Progenitor cell of endocrine pancreas (in vitro differentiated cells): ENCODE data around the gene STK32B. TPM values are rescaled to one million over a fixed set of nuclear protein-coding genes. Genes with fewer than 3 reads are reported as not detected.

Source experiments
- DNase-seq: peaks from one replicate; pipeline ENCODE4 v3.0.0; 2021; ENCODE audit warnings: low spot score; ENCODE audit not compliant: unreplicated experiment
- H3K27ac Mint-ChIP-seq: 2 replicates; pipeline ENCODE4 v1.8.0; 2021; ENCODE audit warnings: mild to moderate bottlenecking, moderate library complexity, mixed read lengths
- H3K27me3 Mint-ChIP-seq: 2 replicates; pipeline ENCODE4 v1.8.0; 2021; ENCODE audit warnings: mixed read lengths
- H3K36me3 Mint-ChIP-seq: 2 replicates; pipeline ENCODE4 v1.8.0; 2022; ENCODE audit warnings: mixed read lengths; ENCODE audit not compliant: insufficient read depth
- H3K4me1 Mint-ChIP-seq: 2 replicates; pipeline ENCODE4 v1.8.0; 2021; ENCODE audit warnings: low read depth, mixed read lengths
- H3K4me3 Mint-ChIP-seq: 2 replicates; pipeline ENCODE4 v1.8.0; 2021; ENCODE audit warnings: low read depth, mild to moderate bottlenecking, moderate library complexity, mixed read lengths
- H3K9me3 Mint-ChIP-seq: 2 replicates; pipeline ENCODE4 v1.8.0; 2021; ENCODE audit warnings: low read depth, mixed read lengths
- total RNA-seq: library from RNA; stranded (reverse); gene quantifications from 2 replicates; pipeline ENCODE4 v1.2.1, GENCODE V29; 2021
- TF ChIP-seq, protein P1 (sequence below): fragments of 200-600 bp; sonication (generic); IDR thresholded peaks from one replicate; pipeline ENCODE4 v1.5.0; 2021; ENCODE audit warnings: antibody characterized with exemption, mild to moderate bottlenecking; ENCODE audit not compliant: unreplicated experiment

Gene STK32B
- total RNA-seq, 1 donor from 2014 or later, result 0.36 TPM

DNA sequence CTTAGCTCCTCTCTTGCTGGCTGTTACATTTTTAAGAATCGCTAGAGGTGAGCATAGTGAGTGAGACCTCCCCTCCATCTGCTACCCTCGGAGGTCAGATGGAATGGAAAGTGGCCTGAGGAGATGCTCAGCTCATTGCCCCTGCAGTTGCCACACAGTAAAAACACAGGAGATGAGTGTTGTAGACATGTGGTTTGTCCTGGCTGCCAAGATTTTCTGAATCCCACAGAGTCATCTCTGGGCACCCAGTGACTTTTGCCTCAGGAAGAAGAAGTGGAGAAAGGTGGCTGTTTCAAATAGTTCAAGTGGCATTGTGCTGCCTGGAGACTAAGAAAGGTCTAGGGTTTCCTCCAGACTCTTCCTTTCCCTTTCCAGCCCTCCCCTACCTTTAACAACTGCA is 271.0 kb downstream of the STK32B start:
- TF ChIP-seq, protein P1, sequence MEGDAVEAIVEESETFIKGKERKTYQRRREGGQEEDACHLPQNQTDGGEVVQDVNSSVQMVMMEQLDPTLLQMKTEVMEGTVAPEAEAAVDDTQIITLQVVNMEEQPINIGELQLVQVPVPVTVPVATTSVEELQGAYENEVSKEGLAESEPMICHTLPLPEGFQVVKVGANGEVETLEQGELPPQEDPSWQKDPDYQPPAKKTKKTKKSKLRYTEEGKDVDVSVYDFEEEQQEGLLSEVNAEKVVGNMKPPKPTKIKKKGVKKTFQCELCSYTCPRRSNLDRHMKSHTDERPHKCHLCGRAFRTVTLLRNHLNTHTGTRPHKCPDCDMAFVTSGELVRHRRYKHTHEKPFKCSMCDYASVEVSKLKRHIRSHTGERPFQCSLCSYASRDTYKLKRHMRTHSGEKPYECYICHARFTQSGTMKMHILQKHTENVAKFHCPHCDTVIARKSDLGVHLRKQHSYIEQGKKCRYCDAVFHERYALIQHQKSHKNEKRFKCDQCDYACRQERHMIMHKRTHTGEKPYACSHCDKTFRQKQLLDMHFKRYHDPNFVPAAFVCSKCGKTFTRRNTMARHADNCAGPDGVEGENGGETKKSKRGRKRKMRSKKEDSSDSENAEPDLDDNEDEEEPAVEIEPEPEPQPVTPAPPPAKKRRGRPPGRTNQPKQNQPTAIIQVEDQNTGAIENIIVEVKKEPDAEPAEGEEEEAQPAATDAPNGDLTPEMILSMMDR, result no peak
- Mint-ChIP-seq H3K27me3 (peaks cover 11% of the 10 kb centered on the region), H3K4me1 (no peaks in the 10 kb centered on the region), H3K27ac (no peak overlapping the region), H3K4me3 (no peak overlapping the region), H3K36me3 (no peaks in the 10 kb centered on the region), H3K9me3 (peaks cover 15% of the 10 kb centered on the region)
- no peak for DNase-seq

DNA sequence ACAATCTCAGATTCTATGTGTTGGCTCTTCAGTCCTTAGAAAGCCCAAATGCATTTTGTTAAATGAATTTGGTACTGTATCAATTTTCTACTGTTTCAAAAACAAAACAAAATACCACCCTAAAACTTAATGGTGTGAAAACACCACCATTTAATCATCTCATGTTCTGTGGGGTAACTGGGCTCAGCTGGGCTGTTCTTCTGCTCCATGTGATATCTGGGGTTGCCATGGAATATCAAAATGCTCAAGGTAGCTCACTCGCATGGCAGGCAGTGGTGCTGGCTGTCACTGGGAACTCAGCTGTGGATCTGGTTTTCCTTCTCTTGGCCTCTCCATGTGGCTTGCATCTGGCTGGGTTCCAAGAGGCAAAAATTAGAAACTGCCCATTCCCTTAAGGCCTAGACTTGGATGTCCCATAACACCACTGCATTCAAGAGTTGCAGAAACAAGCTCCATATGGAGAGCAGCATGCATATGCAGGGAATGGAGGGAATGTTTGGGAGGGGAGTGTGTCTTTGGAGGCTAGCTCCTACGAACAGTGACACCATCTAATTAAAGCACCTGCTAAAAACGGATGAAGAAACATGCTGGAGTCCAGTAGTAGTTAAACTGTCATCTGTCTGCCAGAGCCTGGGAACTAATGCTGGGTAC is 279.2 kb downstream of the STK32B start:
- TF ChIP-seq, protein P1, result no peak
- DNase-seq, result no peak
- no peaks in the 10 kb centered on the region for H3K9me3 Mint-ChIP-seq
- no peaks in the 10 kb centered on the region for H3K36me3 Mint-ChIP-seq
- H3K27me3 Mint-ChIP-seq, result peaks cover 9% of the 10 kb centered on the region
- no peak overlapping the region for H3K27ac Mint-ChIP-seq
- H3K4me3 Mint-ChIP-seq, result no peak overlapping the region
- no peaks in the 10 kb centered on the region for H3K4me1 Mint-ChIP-seq

DNA sequence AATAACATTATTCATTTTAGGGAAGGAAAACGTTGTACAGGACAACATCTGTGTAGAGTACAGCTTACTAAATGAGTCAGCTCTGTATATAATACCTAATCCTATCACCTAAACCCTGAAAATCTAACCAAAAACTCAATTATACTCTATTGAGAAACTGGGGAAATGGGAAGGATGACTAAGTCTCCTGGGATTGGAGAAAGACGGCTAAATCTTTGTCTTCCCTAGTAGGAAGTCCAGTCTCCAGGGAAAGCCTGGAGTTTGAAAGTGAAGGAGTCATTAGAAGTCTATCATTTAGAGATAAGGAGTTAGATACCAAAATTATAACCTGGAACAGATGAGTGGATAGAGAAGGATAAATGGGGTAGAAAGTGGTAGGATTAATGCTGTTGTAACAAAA is 286.5 kb downstream of the STK32B start:
- H3K36me3 Mint-ChIP-seq, result no peaks in the 10 kb centered on the region
- H3K4me1 Mint-ChIP-seq, result no peaks in the 10 kb centered on the region
- no peak for DNase-seq
- H3K9me3 Mint-ChIP-seq, result no peaks in the 10 kb centered on the region
- TF ChIP-seq, protein P1, result no peak
- peaks cover 12% of the 10 kb centered on the region for H3K27me3 Mint-ChIP-seq
- H3K27ac Mint-ChIP-seq, result no peak overlapping the region
- no peak overlapping the region for H3K4me3 Mint-ChIP-seq

DNA sequence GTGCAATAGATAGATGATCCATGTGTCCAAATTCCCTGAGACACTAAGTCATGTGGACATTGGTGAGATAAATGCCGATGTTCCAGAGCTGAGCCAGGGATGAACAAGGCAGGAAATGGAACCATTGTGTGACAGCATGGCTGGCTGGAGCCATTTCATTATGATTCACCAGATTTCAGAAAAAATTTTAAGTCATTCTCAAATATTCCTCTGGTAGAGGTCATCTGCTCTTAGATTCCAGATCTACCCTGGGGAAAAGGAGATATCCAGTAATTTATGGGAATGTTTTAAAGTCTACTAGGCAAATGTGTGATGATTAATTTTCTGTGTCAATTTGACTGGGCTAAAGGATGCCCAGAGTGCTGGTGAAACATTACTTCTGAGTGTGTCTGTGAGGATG is 287.3 kb downstream of the STK32B start:
- peaks cover 12% of the 10 kb centered on the region for H3K27me3 Mint-ChIP-seq
- TF ChIP-seq, protein P1, result no peak
- no peaks in the 10 kb centered on the region for H3K36me3 Mint-ChIP-seq
- no peak overlapping the region for H3K4me3 Mint-ChIP-seq
- H3K9me3 Mint-ChIP-seq, result no peaks in the 10 kb centered on the region
- no peak for DNase-seq
- H3K27ac Mint-ChIP-seq, result no peak overlapping the region
- H3K4me1 Mint-ChIP-seq, result no peaks in the 10 kb centered on the region

DNA sequence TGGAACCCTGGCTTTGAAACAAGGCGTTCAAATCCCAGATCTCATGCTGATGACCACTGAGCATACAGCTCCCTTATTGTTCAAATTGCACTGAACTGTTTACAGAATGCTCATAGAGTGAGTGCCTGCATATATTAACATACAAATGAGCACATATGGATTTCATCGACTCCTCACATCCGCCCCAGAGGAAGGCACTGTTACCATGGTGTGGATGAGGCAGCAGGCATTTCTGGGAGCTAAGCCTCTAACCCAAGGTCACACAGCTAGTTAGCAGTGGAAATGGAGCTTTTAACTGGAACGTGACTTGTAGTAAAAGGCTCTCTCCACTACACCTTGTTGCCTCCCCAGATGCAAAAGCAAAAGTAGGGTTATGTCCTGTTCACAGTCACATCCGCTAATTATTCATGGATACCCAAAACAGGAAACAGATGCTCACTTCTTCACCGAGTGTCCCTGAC is 289.7 kb downstream of the STK32B start:
- H3K4me1 Mint-ChIP-seq, result no peaks in the 10 kb centered on the region
- H3K36me3 Mint-ChIP-seq, result no peaks in the 10 kb centered on the region
- H3K27ac Mint-ChIP-seq, result no peak overlapping the region
- TF ChIP-seq, protein P1, result no peak
- H3K4me3 Mint-ChIP-seq, result no peak overlapping the region
- no peaks in the 10 kb centered on the region for H3K9me3 Mint-ChIP-seq
- peaks cover 5% of the 10 kb centered on the region for H3K27me3 Mint-ChIP-seq
- DNase-seq, result no peak
